SK-N-MC (cell line): ENCODE results near the gene CFHR2.
"Not testable (repeated sequence)": the region's sequence is repeated elsewhere in the genome, so short reads cannot be mapped to it uniquely, and the experiment has no call there.

Experiments used
- EZH2 ChIP-seq: fragments of 200-600 bp; sonication (generic); IDR thresholded peaks from one replicate; pipeline ENCODE4 v1.6.1; 2017; ENCODE audit warnings: antibody characterized with exemption
- POLR2AphosphoS5 ChIP-seq: IDR thresholded peaks from 2 replicates; pipeline ENCODE4 v1.6.1; 2012; ENCODE audit warnings: mild to moderate bottlenecking, low read depth, low read length, borderline replicate concordance

DNA sequence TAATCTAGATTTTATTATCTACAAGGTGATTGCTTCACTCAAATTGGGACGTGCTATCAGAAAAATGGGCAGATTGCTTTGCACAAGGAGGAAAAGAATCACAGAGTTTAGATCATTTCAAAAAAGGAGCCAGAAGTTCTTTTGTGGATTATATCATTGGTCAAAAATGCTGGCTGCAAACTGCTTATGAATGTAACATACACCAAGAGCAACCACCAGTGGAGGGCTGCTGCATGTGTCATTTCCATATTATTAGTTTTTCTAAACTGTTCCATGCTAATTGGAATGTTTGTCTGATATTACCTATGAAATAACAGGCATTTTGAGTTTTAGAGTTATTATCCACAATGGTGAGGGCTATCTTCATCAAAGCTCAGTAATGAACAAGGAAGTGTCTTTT, 16.7 kb upstream of the CFHR2 start:
- TF ChIP-seq EZH2, POLR2AphosphoS5: not testable (repeated sequence)
